ENCODE data around the gene HSD17B11. TPM values are rescaled to one million over a fixed set of nuclear protein-coding genes. Genes with fewer than 3 reads are reported as not detected.

Gene HSD17B11
- total and polyA plus RNA-seq, 2 of the 8 experiments (the other 6 are each of a cell fraction or from before 2014, with no cell fraction given): 6.0 to 9.0 TPM

DNA sequence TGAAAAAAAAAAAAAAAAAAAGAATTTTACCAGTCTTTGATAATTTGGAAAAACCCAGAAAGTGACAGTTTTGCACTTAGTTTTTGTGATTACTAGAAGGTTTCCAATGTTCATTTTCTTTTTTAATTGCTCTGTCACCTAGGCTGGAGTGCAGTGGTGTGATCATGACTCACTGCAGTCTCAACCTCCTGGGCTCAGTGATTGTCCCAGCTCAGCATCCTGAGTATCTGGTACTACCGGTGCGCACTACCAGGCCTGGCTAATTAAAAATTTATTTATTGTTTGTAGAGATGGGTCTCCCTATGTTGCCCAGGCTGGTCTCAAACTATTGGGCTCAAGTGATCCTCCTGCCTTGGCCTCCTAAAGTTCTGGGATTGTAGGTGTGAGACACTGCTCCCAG is 34.7 kb upstream of the HSD17B11 start:
- H2BK15ac ChIP-seq (ENCODE audit: low read length): no peak overlapping the region
- no peak overlapping the region for H2AK5ac ChIP-seq (ENCODE audit: low read depth, low read length)
- no peak overlapping the region for H2BK12ac ChIP-seq (ENCODE audit: low read depth, low read length)
- no peaks in the 10 kb centered on the region for H4K20me1 ChIP-seq (replicated peaks in 1 of 2; ENCODE audit: control insufficient read depth in 1 of 2, insufficient read depth in 2 of 2, low read length in 2 of 2)
- H3K27ac ChIP-seq (ENCODE audit: low read depth, low read length): no peak overlapping the region
- H3K4ac ChIP-seq (replicated peaks; ENCODE audit: insufficient read length, low read depth, low read length): no peak overlapping the region
- H4K8ac ChIP-seq (ENCODE audit: extremely low read depth, insufficient read depth, low read length): no peak overlapping the region
- H3K14ac ChIP-seq (ENCODE audit: insufficient read length): no peak overlapping the region
- no peaks in the 10 kb centered on the region for H3K27me3 ChIP-seq (replicated peaks in 1 of 4; ENCODE audit: control insufficient read depth in 3 of 4, extremely low read depth in 1 of 4, insufficient read depth in 3 of 4, low read length in 3 of 4)
- H3K23me2 ChIP-seq (ENCODE audit: low read depth, low read length): peaks cover 4% of the 10 kb centered on the region; the same call in 1 of the 2 replicates
- H3K9ac ChIP-seq (replicated peaks in 1 of 4; ENCODE audit: extremely low read depth in 1 of 4, low read depth in 3 of 4, low read length in 3 of 4): no peak overlapping the region
- H2BK5ac ChIP-seq (ENCODE audit: low read depth, low read length): no peak overlapping the region
- DNase-seq (ENCODE audit: low read depth in 1 of 2, low spot score in 2 of 2): no peak
- no peak overlapping the region for H4K91ac ChIP-seq (replicated peaks; ENCODE audit: insufficient read length, low read length)
- no peak overlapping the region for H3K4me3 ChIP-seq (ENCODE audit: extremely low read depth in 1 of 4, insufficient read depth in 2 of 4, low read depth in 3 of 4, low read length in 4 of 4)
- peaks cover 2 to 9% (median 5%) of the 10 kb centered on the region in 4 experiments; a peak in 5 of 7 replicates for H3K4me1 ChIP-seq (replicated peaks in 1 of 4; ENCODE audit: control insufficient read depth in 3 of 4, insufficient read depth in 4 of 4, low read length in 3 of 4)
- H2AFZ ChIP-seq (ENCODE audit: low read length): no peak overlapping the region
- CTCF ChIA-PET (ENCODE audit: partially characterized antibody): interaction anchor here (0.6 to 2.0 kb wide), 4 partner anchors 17 to 71 kb away, joined by 3 to 9 read pairs (median 3); no protein-coding TSS in a partner anchor
- H3K9me3 ChIP-seq (ENCODE audit: insufficient read depth in 2 of 2, low read depth in 1 of 2, low read length in 1 of 2): no peaks in the 10 kb centered on the region
- H2BK20ac ChIP-seq (ENCODE audit: low read length): no peak overlapping the region
- no peak overlapping the region for H3K56ac ChIP-seq (replicated peaks; ENCODE audit: insufficient read length, low read depth, low read length)
- no peak overlapping the region for H4K5ac ChIP-seq (ENCODE audit: insufficient read length, low read depth, low read length)
- no peak for FAIRE-seq
- WGBS, 2 experiments (ENCODE audit: extremely low coverage in 1 of 2, insufficient coverage in 1 of 2, insufficient read length in 1 of 2, insufficient replicate concordance in 2 of 2, low coverage in 1 of 2, low lambda C conversion rate in 2 of 2, missing lambda C conversion rate in 1 of 2): 100% methylated on average over 2 of the region's 2 CpGs; no CpG with 5 or more reads in 1 of the 2 experiments
- H3K23ac ChIP-seq (ENCODE audit: insufficient read length): no peak overlapping the region
- POLR2A ChIA-PET (ENCODE audit: partially characterized antibody): interaction anchor here (0.6 to 1.1 kb wide), 2 partner anchors 490 to 1388 kb away, joined by 3 read pairs; partner anchors contain the start of gene AFF1
- H3K4me2 ChIP-seq (ENCODE audit: insufficient read depth in 1 of 2, low read depth in 2 of 2, low read length in 2 of 2): no peak overlapping the region
- no peak overlapping the region for H3K18ac ChIP-seq (ENCODE audit: extremely low read depth, low read length)
- peaks cover 4% of the 10 kb centered on the region for H3K79me1 ChIP-seq (ENCODE audit: low read depth, low read length)
- no peaks in the 10 kb centered on the region for H3K36me3 ChIP-seq (ENCODE audit: control insufficient read depth in 2 of 4, insufficient read depth in 4 of 4, low read length in 3 of 4)
- H2BK120ac ChIP-seq (replicated peaks; ENCODE audit: low read depth, low read length): no peak overlapping the region
- H3K79me2 ChIP-seq (ENCODE audit: control insufficient read depth in 1 of 2, insufficient read depth in 2 of 2, low read length in 2 of 2): peaks cover 3 to 69% of the 10 kb centered on the region in 2 experiments; a peak in 3 of 4 replicates
- no peak for TF ChIP-seq MAFK (IDR thresholded peaks at IDR 0.05; ENCODE audit: low read depth, low read length)
- no peak for TF ChIP-seq CBX8 (IDR thresholded peaks at IDR 0.05; ENCODE audit: borderline replicate concordance, low read depth, low read length)
- TF ChIP-seq RNF2 (IDR thresholded peaks at IDR 0.05; ENCODE audit: borderline replicate concordance, low read depth, low read length, missing control alignments, poor library complexity, severe bottlenecking): no peak
- no peak for TF ChIP-seq GTF2F1 (IDR thresholded peaks at IDR 0.05; ENCODE audit: borderline replicate concordance, low read depth, low read length)
- TF ChIP-seq, protein P1, sequence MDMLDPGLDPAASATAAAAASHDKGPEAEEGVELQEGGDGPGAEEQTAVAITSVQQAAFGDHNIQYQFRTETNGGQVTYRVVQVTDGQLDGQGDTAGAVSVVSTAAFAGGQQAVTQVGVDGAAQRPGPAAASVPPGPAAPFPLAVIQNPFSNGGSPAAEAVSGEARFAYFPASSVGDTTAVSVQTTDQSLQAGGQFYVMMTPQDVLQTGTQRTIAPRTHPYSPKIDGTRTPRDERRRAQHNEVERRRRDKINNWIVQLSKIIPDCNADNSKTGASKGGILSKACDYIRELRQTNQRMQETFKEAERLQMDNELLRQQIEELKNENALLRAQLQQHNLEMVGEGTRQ (IDR thresholded peaks at IDR 0.05; ENCODE audit: low read length): no peak
- no peak for TF ChIP-seq HDAC6 (IDR thresholded peaks at IDR 0.05; ENCODE audit: low read depth, low read length)
- TF ChIP-seq CHD1 (IDR thresholded peaks at IDR 0.05; ENCODE audit: low read depth, low read length): no peak
- no peak for TF ChIP-seq NANOG (IDR thresholded peaks at IDR 0.05; ENCODE audit: insufficient read depth, low read depth, low read length, poor library complexity, severe bottlenecking)
- no peak for TF ChIP-seq NRF1 (IDR thresholded peaks at IDR 0.05; ENCODE audit: low read depth, low read length)
- no peak for TF ChIP-seq RFX5 (IDR thresholded peaks at IDR 0.05; ENCODE audit: borderline replicate concordance, low read depth, low read length)
- no peak for TF ChIP-seq KDM1A (IDR thresholded peaks at IDR 0.05; ENCODE audit: borderline replicate concordance, low read length)
- no peak for TF ChIP-seq POLR2AphosphoS5 (IDR thresholded peaks at IDR 0.05; ENCODE audit: low read depth, low read length)
- no peak for TF ChIP-seq POU5F1 (IDR thresholded peaks at IDR 0.05; ENCODE audit: low read depth, low read length)

All from H1 (cell line).